Islet precursor cell (in vitro differentiated cells): ENCODE measurements around the gene OR1D2.
"Not testable (repeated sequence)": the region's sequence is repeated elsewhere in the genome, so short reads cannot be mapped to it uniquely, and the experiment has no call there.

ENCODE experiments used
- DNase-seq: peaks from one replicate; pipeline ENCODE4 v3.0.0-alpha.2; 2018

The OR1D2 gene, protein sequence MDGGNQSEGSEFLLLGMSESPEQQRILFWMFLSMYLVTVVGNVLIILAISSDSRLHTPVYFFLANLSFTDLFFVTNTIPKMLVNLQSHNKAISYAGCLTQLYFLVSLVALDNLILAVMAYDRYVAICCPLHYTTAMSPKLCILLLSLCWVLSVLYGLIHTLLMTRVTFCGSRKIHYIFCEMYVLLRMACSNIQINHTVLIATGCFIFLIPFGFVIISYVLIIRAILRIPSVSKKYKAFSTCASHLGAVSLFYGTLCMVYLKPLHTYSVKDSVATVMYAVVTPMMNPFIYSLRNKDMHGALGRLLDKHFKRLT

DNA sequence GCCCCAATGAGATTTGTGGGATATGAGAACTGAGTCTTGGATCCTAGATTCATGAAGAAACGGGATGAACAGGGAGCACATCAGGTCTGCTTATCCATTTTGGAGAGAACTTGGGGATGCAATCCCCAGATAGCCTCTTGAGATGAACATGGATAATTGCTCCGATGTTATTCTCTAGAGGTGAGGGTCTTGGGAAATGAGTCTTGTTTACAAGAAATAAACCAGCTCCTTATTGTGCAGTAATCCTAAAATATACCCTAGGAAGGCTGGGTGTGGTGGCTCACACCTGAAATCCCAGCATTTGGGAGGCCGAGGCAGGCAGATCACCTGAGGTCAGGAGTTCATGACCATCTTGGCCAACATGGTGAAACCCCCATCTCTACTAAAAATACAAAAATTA is at the start of gene OR1D2:
OR1D2 (minus strand) TSS at position 101 of the 400 bp plus-strand sequence. CDS start 11,426 bp downstream, outside the sequence.
- no peak for DNase-seq

DNA sequence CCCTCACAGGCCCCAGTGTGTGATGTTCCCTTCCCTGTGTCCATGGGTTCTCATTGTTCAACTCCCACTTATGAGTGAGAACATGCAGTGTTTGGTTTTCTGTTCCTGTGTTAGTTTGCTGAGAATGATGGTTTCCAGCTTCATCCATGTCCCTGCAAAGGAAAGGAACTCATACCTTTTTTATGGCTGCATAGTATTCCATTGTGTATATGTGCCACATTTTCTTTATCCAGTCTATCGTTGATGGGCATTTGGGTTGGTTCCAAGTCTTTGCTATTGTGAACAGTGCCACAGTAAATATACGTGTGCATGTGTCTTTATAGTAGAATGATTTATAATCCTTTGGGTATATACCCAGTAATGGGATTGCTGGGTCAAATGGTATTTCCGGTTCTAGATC is 33.3 kb upstream of the OR1D2 start:
- not testable (repeated sequence) for DNase-seq

DNA sequence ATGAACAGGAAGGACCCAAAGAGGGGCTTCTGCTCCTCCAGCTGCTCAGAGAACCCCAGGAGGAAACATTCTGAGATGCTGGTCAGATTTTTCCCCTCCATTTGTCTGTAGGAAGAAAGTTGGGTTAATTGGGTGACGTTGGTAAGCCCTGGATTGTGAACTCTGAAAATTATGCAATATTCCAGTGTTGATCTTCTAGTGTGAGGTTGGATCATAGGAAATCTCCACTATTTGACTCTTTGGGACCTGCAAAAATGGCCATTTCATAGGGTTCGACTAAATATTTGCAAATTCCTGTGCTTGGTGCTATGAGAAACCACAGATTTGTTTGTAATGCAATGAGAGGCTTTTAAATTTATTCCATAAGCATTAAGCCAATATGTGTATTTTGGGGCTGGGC is 23.2 kb upstream of the OR1D2 start, which contains the start of gene OR1G1:
OR1G1 (minus strand) TSS at position 101 of the 400 bp plus-strand sequence; CDS start at position 101, 0 bp downstream.
- no peak for DNase-seq

DNA sequence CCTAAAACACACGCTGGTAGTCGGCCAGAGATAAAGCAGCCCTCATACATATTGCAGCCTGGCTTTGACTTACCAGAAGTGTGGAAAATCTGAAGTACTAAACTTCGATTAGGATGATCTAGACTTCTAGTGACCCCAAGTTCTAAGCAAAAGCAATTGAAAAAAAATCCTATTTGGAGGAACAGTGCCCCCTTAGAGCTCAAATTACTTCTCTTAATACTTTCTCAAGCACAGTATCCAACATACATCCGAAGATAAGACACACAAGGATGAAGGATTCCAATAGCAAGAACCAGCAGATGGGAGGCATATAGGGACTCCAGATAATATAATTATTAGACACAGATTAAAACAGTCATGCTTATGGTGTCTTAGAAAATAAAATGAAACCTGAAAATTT is 30.4 kb downstream of the OR1D2 start:
- not testable (repeated sequence) for DNase-seq

DNA sequence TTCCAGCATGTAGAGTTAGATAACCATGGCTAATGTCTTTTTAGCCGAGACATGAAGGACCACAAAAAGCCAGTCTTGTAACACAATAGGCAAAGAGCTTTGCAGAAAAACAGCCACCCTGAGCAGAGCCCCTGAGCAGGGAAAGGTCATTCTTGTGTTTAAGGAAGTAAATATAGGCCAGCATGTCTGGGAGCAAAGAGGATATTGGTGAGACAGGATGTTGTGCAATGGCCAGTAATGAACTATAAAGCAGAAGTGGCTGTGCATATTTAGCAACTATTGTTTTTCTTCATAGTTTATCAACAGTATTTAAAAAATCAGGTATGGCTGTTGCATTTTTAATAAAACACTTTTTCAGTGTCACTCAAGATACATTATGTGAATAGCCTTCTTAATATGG is 39.0 kb downstream of the OR1D2 start:
- DNase-seq = not testable (repeated sequence)

DNA sequence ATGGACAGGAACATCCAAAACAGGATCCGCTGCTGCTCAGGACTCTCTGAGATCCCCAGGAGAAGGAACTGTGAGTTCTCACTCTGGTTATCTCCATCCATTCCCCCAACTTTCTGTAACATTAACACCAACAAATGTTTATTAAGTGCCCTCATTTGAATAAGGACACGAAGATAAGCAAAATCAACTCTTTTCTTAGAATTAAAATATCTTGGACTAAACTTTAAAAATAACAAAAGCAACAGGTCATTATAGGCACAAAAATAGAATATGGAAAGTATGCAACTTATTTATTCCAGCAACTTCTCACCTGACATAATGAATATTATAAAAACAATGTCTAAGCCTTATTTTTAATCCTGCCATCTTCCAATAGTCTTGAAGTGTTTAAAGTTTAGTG is 40.7 kb downstream of the OR1D2 start, which contains the start of gene OR1D5:
OR1D5 (minus strand) TSS at position 101 of the 400 bp plus-strand sequence; CDS start at position 101, 0 bp downstream.
- DNase-seq = not testable (repeated sequence)

DNA sequence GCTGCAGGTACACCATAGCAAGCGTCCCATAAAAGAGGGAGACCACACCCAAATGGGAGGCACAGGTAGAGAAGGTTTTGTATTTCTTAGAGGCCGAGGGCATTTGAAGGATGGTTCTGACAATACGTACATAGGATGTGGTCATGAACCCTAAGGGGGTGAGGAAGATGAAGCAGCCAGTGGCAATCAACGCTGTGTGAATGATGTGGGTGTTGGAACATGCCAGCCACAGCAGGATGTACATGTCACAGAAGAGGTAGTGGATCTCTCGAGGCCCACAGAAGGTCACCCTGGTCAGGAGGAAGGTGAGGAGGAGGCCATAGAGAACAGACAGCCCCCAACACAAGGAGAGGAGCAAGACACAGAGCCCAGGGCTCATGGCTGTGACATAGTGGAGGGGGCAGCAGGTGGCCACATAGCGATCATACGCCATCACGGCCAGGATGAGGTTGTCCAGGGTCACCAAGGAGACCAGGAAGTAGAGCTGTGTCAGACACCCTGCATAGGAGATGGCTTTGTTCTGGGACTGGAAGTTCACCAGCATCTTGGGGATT is 41.3 kb downstream of the OR1D2 start:
- not testable (repeated sequence) for DNase-seq

DNA sequence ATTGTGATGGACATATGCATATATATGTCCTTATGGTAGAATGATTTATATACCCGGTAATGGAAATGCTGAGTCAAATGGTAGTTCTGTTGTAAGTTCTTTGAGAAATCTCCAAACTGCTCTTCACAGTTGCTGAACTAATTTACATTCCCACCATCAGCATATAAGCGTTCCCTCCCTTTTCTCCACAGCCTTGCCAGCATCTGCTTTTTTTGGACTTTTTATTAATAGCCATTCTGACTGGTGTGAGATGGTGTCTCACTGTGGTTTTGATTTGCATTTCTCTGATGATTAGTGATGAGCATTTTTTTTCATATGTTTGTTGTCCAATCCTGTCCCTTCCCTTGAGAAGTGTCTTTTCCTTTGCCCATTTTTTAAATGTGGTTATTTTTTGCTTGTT is 49.4 kb downstream of the OR1D2 start:
- not testable (repeated sequence) for DNase-seq

DNA sequence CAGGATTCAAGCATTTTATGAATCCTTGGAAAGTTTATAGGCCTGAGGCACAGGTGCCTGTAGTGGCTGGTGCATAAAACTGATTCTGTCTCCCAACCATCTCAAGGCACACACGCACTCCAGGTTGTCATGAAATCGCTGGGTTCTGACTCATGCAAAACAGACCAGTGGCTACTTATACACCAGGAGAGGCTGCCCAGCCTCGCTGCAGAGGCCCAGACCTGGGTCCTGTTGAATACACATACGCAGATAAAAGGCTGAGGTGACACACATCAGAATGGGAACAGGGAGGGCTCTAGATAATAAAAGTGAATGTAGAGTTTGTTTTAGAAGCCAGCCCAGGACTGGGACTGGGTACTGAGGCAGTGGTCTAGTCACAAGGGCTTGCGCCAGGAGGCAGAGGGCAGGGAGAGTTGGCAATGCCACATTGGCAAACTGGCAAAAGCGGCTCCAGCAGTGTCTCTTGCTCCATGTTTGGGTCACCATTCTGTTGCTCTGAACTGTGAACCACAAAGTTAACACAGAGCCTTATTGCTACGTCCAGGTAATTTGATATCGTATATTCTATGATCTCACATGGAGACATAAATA is 54.4 kb downstream of the OR1D2 start:
- DNase-seq = peak; percentile 63

DNA sequence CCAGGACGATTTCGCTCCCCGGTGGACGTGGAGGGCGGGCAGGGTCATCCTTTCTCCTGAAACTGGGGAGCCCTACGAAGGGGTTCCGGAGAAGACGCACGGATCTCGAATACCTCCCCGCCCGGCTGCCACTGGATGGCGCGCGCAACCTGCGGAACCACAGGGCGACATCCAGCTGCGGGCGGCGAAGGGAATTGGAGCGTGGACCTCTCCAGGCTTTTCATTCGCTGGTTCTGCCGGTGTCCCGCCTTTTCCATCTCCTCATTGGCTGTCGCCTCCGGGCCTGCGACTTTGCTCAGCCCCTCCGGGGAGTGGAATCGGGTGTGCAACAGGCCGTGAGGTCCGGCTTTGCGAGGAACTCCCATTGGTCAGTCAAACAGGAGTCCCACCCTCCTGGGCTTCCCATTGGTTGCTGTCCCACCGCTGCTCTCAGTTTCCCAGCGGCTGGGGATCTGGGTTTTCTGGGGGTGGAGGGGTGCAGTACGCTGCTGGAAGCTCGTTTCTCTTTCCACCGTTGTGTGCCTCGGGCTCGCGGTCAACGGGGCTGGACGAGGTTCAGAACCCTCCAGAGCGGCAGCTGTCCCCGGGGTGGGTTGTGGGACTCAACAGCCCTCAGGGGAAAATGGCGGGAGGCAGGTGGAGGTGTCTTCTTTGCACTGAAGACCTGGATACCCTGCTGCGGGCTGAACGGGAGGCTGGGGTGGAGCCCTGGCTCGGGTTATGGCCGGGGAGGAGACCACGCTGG is 55.3 kb downstream of the OR1D2 start:
- DNase-seq = peak; percentile 100

DNA sequence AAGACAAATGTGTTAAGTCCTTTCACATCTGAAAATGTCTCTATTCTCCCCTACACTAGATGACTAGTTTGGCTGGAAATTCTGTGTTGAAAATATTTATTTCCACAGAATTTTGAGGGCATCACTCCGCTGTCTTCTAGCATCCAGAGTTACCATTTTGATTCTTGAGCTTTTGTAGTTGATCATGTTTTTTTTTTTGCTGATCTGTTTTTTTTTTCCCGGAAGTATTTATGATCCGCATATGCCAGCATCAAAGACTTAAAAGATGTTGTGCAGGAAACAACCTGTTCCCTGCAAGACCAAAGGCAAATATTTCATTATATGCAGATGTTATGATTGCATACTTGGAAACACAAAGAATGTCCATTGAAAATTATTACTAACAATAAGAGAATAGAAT is 57.5 kb downstream of the OR1D2 start:
- DNase-seq = no peak

DNA sequence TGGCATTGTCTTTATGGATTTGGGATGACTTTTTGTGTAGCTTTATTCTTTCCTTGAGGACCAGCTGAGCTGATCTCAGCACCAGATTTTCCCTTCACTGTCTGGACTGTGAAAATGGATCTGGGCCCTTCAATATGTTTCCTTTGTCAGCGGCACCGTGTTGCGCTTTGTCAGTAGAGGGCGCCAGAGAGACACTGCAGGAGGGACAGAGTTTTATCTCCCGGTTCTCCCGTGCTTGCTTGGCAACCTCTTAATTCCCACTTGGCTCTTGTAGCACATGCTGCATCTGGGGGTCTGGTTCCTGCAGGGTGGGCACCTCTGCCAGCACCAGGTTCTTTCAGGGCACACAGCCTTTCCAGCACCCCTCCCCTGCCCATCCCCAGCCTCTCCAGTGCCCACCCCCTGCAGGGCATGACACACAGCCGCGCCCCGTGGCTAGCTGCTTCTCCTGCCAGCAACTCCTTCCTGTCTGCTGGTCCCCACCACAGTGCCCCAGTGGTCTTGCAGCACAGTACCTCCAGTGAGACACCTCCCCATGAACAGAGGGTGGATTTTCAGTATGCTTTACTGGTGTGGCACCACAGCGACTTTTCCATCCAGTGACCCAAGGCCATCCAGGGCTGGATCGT is 60.4 kb downstream of the OR1D2 start:
- peak; percentile 52 for DNase-seq

DNA sequence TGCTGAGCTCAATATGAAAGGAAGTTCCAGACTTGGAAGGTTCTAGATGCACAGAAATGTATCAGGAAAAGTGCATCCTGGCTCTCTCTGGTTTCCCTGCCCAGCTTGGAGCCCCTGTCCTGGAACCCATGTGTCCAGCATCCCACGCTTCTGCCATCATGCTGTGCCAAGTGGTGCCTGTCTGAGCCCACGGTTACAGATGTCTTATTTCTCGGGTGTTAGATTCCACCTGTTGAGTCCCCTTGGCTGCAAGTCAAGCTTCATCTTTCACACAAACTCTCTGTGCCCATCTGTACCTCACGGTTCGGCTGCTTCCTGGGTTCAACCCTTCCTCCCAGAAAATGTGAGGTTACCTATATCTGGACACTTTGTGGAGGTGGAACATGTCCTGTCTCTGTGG is 63.3 kb downstream of the OR1D2 start:
- peak; percentile 22 for DNase-seq

DNA sequence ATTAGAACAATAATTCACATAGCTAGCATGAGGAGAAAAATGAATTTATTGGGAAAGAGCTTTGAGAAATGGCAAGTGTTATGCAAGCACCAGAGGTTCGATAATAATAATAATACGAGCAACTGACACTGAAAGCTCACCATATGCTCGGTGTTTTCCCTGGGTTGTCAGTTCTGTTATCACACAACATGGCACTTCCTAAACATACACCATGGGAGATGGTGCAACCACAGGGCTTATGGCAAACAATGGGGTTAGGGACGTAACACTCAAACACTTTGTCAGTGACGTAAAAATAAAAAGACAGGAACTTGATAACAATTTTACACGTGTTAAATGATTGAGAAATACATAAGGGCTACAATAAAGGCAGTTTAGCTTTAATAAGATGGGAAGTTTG is 64.5 kb downstream of the OR1D2 start:
- peak; percentile 31 for DNase-seq

DNA sequence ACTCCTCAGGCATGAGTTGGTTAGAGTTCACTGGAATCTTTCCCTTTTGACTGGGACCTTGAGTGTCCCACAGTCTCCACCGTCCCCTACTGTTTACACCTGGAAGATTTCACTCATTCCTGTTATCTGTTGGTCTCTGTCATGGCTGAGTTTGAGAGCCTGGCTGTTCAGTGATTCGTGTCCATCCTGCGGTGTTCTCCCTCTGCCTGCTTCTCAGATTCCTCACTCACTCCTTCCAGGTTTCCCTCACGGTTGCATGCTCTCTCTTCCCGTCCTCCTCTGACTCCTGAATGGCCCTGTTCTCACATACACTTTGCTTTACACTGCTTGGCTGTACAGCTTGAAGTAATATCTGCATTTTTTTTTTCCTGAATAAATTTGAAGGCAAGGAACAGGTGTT is 65.3 kb downstream of the OR1D2 start:
- DNase-seq = peak; percentile 51
